ENCODE results near the gene ABCA13.

The ABCA13 gene

GRCh38 chr7:48665353-48666135, 494.3 kb downstream of the ABCA13 start:
- no peak for DNase-seq

GRCh38 chr7:48667407-48667806, 496.1 kb downstream of the ABCA13 start:
- no peak for DNase-seq

GRCh38 chr7:48671656-48672055, 500.4 kb downstream of the ABCA13 start:
- DNase-seq, result no peak

- DNase-seq, result no peak
These were observed 509.7 kb downstream of the ABCA13 start for GRCh38 chr7:48681006-48681405.

GRCh38 chr7:48691788-48692187, 520.5 kb downstream of the ABCA13 start:
- no peak for DNase-seq

All from CD4-positive, alpha-beta T cell treated with Interleukin-17A for 4 hours (primary cell).